GM23338 (cell line): Measurements from ENCODE around the gene B4GALT2. TPM values are rescaled to one million over a fixed set of nuclear protein-coding genes. Genes with fewer than 3 reads are reported as not detected.

Source experiments
- ATAC-seq: fragments of 200-7000 bp; cut with Tn5 transposase; 3 replicates; pipeline ENCODE4 v1.9.1; 2020
- DNase-seq: peaks from one replicate; pipeline ENCODE4 v3.0.0-alpha.2; 2015; ENCODE audit warnings: low spot score
- H2AFZ ChIP-seq: fragments of 200-600 bp; sonication (generic); 2 replicates; pipeline ENCODE4 v1.8.0; 2016; ENCODE audit warnings: antibody characterized with exemption, mild to moderate bottlenecking, moderate library complexity
- H3F3A ChIP-seq: fragments of 200-600 bp; sonication (generic); replicated peaks from 2 replicates; pipeline ENCODE4 v1.8.0; 2017; ENCODE audit warnings: antibody characterized with exemption, mixed run types, low read depth
- H3K27ac ChIP-seq: fragments of 200-600 bp; sonication (generic); 2 replicates; pipeline ENCODE4 v1.6.1; 2016; ENCODE audit warnings: low read depth
- H3K27me3 ChIP-seq: fragments of 200-600 bp; sonication (generic); 2 replicates; pipeline ENCODE4 v1.8.0; 2016; ENCODE audit warnings: mild to moderate bottlenecking, mixed run types, moderate library complexity; ENCODE audit not compliant: insufficient read depth
- H3K36me3 ChIP-seq: fragments of 200-600 bp; sonication (generic); 2 replicates; pipeline ENCODE4 v1.8.0; 2016; ENCODE audit warnings: mild to moderate bottlenecking; ENCODE audit not compliant: insufficient read depth
- H3K4me1 ChIP-seq: fragments of 200-600 bp; sonication (generic); 2 replicates; pipeline ENCODE4 v1.8.0; 2016; ENCODE audit warnings: mild to moderate bottlenecking, moderate library complexity; ENCODE audit not compliant: insufficient read depth
- H3K4me2 ChIP-seq: fragments of 200-600 bp; sonication (generic); 2 replicates; pipeline ENCODE4 v1.7.1; 2017; ENCODE audit warnings: mixed run types
- H3K4me3 ChIP-seq: fragments of 200-600 bp; sonication (generic); 2 replicates; pipeline ENCODE4 v1.6.1; 2016; ENCODE audit warnings: mixed run types
- H3K79me2 ChIP-seq: fragments of 200-600 bp; sonication (generic); replicated peaks from 2 replicates; pipeline ENCODE4 v1.8.0; 2017; ENCODE audit warnings: mild to moderate bottlenecking; ENCODE audit not compliant: insufficient read depth
- H3K9me2 ChIP-seq: fragments of 200-600 bp; sonication (generic); 2 replicates; pipeline ENCODE4 v1.8.0; 2017; ENCODE audit not compliant: insufficient read depth
- H4K20me1 ChIP-seq: fragments of 200-600 bp; sonication (generic); replicated peaks from 2 replicates; pipeline ENCODE4 v1.8.0; 2017; ENCODE audit warnings: mild to moderate bottlenecking; ENCODE audit not compliant: insufficient read depth
- H3K27ac Mint-ChIP-seq: 2 replicates; pipeline ENCODE4 v1.8.0; 2020; ENCODE audit warnings: inconsistent platforms, mild to moderate bottlenecking, moderate library complexity, mixed read lengths
- H3K27me3 Mint-ChIP-seq: 3 replicates; pipeline ENCODE4 v1.8.0; 2022; ENCODE audit warnings: low read depth, mild to moderate bottlenecking, moderate library complexity, mixed read lengths, inconsistent platforms; ENCODE audit not compliant: insufficient read depth, poor library complexity
- H3K36me3 Mint-ChIP-seq: 3 replicates; pipeline ENCODE4 v1.8.0; 2021; ENCODE audit warnings: low read depth, mild to moderate bottlenecking, inconsistent platforms, moderate library complexity, mixed read lengths
- H3K4me1 Mint-ChIP-seq: 3 replicates; pipeline ENCODE4 v1.8.0; 2020; ENCODE audit warnings: mild to moderate bottlenecking, inconsistent platforms, mixed read lengths
- H3K4me3 Mint-ChIP-seq: 3 replicates; pipeline ENCODE4 v1.8.0; 2021; ENCODE audit warnings: moderate library complexity, mild to moderate bottlenecking, inconsistent platforms, mixed read lengths
- H3K9me3 Mint-ChIP-seq: 3 replicates; pipeline ENCODE4 v1.8.0; 2020; ENCODE audit warnings: moderate library complexity, mild to moderate bottlenecking, inconsistent platforms, mixed read lengths
- CREB1 ChIP-seq: fragments of 250-450 bp; sonication (Bioruptor Pico); IDR thresholded peaks from 2 replicates; pipeline ENCODE4 v1.5.0; 2020; ENCODE audit warnings: low read depth, mild to moderate bottlenecking, moderate library complexity
- CTCF ChIP-seq, 2 experiments: fragments of 200-600 bp in 1 of 2; sonication (generic) in 1 of 2; conservative IDR thresholded peaks; 2 replicates each; pipeline versions ENCODE4 v1.5.1 to v1.6.1; 2016 to 2017; ENCODE audit warnings: antibody characterized with exemption in 2 of 2, low read depth in 2 of 2, mild to moderate bottlenecking in 2 of 2, moderate library complexity in 1 of 2
- EZH2 ChIP-seq: fragments of 200-600 bp; sonication (generic); IDR thresholded peaks from one replicate; pipeline ENCODE4 v1.8.0; 2017; ENCODE audit warnings: antibody characterized with exemption, mild to moderate bottlenecking, low read depth; ENCODE audit not compliant: unreplicated experiment
- EZH2phosphoT487 ChIP-seq: fragments of 200-600 bp; sonication (generic); IDR thresholded peaks from one replicate; pipeline ENCODE4 v1.8.1; 2018; ENCODE audit warnings: antibody characterized with exemption; ENCODE audit not compliant: unreplicated experiment
- JUNB ChIP-seq: IDR thresholded peaks from one replicate; pipeline ENCODE4 v1.6.1; 2016; ENCODE audit warnings: antibody characterized with exemption; ENCODE audit not compliant: unreplicated experiment
- NANOG ChIP-seq: IDR thresholded peaks from 2 replicates; pipeline ENCODE4 v1.6.1; 2016; ENCODE audit warnings: antibody characterized with exemption, borderline replicate concordance
- REST ChIP-seq: IDR thresholded peaks from one replicate; pipeline ENCODE4 v1.6.1; 2018; ENCODE audit warnings: antibody characterized with exemption; ENCODE audit not compliant: unreplicated experiment
- STAT1 ChIP-seq: IDR thresholded peaks from one replicate; pipeline ENCODE4 v1.6.1; 2016; ENCODE audit warnings: antibody characterized with exemption; ENCODE audit not compliant: unreplicated experiment
- ZNF114 ChIP-seq: fragments of 250-450 bp; sonication (Bioruptor Pico); IDR thresholded peaks from 2 replicates; pipeline ENCODE4 v1.5.0; 2020; ENCODE audit warnings: mild to moderate bottlenecking, moderate library complexity
- ZNF462 ChIP-seq: fragments of 250-450 bp; sonication (Bioruptor Pico); IDR thresholded peaks from 2 replicates; pipeline ENCODE4 v1.5.0; 2020; ENCODE audit warnings: mild to moderate bottlenecking, moderate library complexity
- polyA plus RNA-seq: library from polyadenylated mRNA; unstranded; fragments of >200 nt; fragmentation: Nextera tagmentation; extraction: Ambion mirVana; gene quantifications from 2 replicates; pipeline ENCODE4 v1.2.1, GENCODE V29; 2016
- total RNA-seq: library from RNA; depleted of rRNA; stranded (reverse); fragments of >200 nt; shearing (Covaris generic); gene quantifications from 2 replicates; pipeline ENCODE4 v1.2.3, GENCODE V29; 2014

B4GALT2 gene
- total and polyA plus RNA-seq, 2 experiments from 2014 or later: 22.4 to 63.1 TPM

GRCh38 chr1:44016890-44017400, 37.9 kb downstream of the B4GALT2 start:
- H3K36me3 Mint-ChIP-seq: peaks cover 22% of the 10 kb centered on the region
- Histone ChIP-seq H3K27ac (no peak overlapping the region), H3K27me3 (no peaks in the 10 kb centered on the region), H3F3A (no peaks in the 10 kb centered on the region), H3K36me3 (no peaks in the 10 kb centered on the region; the same call in 1 of the 2 replicates), H3K4me3 (no peak overlapping the region), H3K9me2 (no peaks in the 10 kb centered on the region), H3K4me2 (no peak overlapping the region), H2AFZ (no peak overlapping the region), H4K20me1 (peaks cover 6% of the 10 kb centered on the region; the same call in 1 of the 2 replicates), H3K4me1 (no peaks in the 10 kb centered on the region), H3K79me2 (no peaks in the 10 kb centered on the region)
- DNase-seq: no peak
- H3K27ac Mint-ChIP-seq: no peak overlapping the region
- peaks cover 11% of the 10 kb centered on the region for H3K4me1 Mint-ChIP-seq
- no peak overlapping the region for H3K4me3 Mint-ChIP-seq
- peak; percentile 11 for ATAC-seq
- no peak for TF ChIP-seq JUNB
- TF ChIP-seq ZNF114 (CRISPR knock-in tag): no peak
- no peak for TF ChIP-seq NANOG
- TF ChIP-seq REST: no peak
- TF ChIP-seq EZH2phosphoT487: no peak
- TF ChIP-seq EZH2: no peak
- no peak for TF ChIP-seq CREB1 (CRISPR knock-in tag)
- TF ChIP-seq STAT1: no peak
- TF ChIP-seq CTCF (conservative IDR thresholded peaks at IDR 0.05; ENCODE audit: low read depth in 2 of 2): no peak
- TF ChIP-seq ZNF462: no peak
- H3K27me3 Mint-ChIP-seq: peaks cover 5% of the 10 kb centered on the region
- no peaks in the 10 kb centered on the region for H3K9me3 Mint-ChIP-seq
